ENCODE results near the gene CCDC178.
A peak's percentile ranks its signal among the peaks of the same experiment; 100 is the strongest.
"Not testable (repeated sequence)": the region's sequence is repeated elsewhere in the genome, so short reads cannot be mapped to it uniquely, and the experiment has no call there.

CCDC178 gene

DNA sequence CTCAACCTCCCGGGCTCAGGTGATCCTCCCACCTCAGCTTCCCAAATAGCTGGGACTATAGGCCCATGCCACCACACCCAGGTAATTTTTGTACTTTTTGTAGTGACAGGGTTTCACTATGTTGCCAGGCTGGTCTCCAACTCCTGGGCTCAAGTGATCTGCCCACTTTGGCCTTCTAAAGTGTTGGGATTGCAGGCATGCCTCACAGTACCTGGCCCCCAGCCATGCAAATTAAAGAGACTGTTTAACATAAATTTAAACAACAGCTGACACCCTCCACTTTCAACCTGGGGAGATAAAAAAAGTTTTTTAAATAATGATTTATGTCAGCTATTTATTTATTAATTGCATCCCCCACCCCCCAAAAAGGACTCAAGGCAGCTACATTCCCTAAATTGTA lies 234.7 kb downstream of the CCDC178 start:
- no peak for DNase-seq

DNA sequence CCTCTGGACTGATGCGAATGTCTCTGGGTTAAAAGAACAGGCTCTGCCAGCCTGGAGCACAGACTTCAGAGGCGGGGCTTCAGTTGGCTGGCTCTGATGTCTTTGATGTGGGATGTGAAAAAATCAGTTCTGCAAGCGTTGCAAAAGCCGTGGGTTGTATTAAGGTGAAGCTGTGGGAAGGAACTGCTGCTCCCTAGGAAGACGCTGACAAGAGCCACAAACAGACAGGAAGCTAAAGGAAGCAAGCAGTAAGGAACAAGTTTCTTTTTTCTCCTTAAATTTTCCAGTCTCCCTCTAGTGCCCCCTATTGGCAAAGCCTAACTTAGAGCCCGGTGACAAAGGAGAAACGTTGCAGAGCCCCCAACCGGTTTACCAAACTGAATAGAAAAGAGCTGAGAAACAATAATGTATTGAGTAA lies 239.0 kb downstream of the CCDC178 start:
- DNase-seq: peak in 2 of 14 donors; percentile 3 to 6

DNA sequence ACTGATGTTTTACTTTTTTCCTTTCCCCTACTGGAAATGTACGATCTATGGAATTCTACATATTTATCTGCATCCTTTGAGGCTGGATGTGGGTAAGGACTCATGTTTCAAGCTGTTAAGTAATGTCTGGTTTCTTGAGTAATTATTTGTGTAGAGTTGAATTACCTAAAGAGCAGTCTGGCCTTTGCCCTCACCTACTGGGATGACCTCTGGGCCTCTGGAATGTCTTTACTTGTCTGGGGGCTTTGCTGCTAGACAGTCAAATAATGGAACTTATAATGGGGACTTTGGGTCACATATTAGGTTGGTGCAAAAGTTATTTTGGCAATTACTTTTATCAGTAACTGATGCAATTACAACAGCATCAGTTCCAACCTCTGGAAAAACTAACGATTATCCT lies 244.7 kb downstream of the CCDC178 start:
- DNase-seq: no peak

DNA sequence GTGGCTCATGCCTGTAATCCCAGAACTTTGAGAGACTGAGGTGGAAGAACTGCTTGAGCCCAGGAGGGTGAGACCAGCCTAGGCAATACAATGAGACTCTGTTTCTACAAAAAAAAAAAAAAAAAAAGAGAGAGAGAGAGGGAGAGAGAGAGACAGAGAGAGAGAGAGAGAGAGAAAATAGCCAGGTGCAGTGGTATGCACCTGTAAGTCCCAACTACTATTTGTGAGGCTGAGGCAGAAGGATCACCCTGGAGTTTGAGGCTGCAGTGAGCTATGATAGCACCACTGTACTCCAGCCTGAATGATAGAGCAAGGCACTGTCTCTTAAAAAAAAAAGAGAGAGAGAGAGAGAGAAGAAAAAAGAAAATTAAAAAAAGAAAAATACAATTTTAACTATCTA lies 245.7 kb downstream of the CCDC178 start:
- DNase-seq: no peak

DNA sequence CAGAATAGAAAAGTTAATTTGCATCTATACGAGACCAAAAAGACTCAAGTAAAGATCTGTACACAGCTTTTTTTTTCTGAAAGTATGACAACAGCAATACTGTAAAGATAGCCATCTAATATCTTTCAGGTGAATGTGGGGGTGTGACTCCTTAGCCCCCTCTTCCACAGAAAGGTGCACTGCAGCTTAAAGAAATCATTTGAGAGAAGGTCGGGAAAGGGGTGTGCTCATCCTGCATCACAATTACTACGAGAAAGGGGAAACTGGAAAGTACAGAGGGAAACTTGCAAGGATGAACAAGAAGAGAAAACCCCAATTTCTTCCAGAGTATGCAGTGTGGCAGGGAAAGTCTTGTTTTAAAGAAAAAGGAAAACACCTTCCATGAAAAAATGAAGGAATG lies 255.6 kb downstream of the CCDC178 start:
- DNase-seq: no peak

DNA sequence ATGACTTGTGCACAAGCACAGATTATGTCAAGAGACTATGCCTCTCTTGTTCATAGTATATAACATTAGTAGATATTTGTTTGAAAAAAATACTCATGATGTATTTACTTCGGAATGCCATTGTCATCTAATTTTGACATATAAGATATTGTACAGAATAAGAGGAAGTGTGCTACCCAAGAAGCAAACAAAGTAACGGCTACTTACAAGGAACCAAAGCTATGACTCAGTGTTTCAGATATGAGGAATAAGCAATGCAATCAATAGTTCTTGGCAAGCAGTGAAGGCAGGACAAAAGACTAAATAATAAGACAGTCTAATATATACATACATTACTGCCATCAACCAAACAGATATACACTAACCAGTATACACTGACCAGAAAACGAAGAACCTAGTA lies 256.3 kb downstream of the CCDC178 start:
- no peak for DNase-seq

DNA sequence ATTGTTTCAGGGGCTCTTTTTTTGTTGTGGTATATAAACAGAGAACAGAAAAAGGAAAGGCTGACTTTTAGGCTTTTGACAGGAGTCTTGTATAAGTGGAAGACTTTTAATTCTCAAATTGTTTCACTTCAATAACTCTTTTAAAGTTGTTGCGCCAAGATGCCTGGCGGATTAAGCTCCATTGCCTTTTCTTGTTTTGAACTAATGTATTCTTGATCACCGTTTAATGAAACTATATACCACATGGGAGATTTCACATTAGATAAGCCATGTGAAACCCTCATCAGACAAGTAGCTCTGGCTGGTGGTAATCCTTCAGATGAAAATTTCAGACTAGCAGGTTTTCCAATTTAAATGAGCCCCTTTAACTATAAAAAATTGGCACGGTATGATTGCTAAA lies 257.4 kb downstream of the CCDC178 start:
- no peak for DNase-seq

DNA sequence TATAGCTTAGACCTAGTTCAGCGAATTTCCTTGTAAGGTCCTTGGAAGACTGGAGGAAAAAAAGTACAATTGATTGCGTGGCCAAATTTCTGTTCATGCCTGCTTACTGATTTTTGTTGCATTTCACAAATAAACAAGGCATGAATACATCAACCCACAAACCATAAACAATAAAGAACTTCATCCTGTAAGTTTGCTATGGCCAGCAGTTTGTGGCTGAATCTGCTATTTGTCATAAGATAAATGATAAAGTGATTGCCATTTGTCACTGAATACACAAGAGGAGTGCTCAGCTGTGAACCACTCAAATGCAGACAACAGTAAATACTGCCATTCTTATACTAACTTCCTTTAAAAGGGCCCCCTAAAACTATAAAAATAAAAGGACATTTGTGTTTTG lies 259.5 kb downstream of the CCDC178 start:
- no peak for DNase-seq

DNA sequence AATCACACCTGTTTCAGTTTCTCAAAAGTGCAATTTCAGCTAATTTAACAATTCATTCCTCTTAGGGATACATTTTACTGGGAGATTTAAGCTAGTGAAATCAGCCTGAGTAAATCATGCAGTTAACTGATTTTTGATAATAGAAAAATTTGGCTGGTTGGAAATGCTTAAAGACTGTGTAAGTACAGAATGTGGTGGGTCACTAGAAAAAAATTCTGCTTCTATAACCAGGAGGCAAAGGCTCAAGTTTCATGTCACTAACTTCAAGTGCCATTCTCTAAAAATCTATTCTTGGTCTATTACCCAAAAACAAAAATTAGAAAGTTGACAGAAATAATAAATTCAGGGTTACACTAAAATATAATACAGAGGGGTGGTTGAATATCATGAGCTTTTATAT lies 271.3 kb downstream of the CCDC178 start:
- no peak for DNase-seq

DNA sequence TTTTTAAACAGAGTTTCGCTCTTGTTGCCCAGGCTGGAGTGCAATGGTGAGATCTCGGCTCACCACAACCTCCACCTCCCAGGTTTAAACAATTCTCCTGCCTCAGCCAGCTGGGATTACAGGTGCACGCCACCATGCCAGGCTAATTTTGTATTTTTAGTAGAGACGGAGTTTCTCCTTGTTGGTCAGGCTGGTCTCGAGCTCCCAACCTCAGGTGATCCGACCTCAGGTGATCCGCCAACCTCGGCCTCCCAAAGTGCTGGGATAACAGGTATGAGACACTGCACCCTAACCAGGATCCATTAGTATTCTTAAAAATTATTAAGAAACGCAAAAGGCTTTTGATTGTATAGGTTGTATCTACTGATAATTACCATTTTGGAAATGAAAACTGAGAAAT lies 276.4 kb downstream of the CCDC178 start:
- not testable (repeated sequence) for DNase-seq

DNA sequence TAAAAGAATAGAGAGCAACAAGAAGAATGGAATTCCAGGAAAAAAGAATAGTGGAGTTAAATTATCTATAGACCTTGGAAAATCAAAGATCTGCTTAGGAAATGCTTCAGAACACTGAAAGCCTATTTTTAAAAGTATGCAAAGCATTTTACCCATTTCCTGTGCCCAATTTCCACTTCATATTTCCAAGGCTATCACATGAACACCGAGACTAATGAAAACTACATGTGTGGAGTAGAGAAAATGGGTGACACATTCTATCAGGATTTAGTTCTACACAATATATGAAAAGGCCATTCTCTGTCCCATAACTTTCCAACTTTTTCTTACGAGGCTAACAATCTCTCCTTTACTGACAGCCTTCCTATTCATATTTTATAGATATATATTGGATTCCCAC lies 279.4 kb downstream of the CCDC178 start:
- DNase-seq: no peak

DNA sequence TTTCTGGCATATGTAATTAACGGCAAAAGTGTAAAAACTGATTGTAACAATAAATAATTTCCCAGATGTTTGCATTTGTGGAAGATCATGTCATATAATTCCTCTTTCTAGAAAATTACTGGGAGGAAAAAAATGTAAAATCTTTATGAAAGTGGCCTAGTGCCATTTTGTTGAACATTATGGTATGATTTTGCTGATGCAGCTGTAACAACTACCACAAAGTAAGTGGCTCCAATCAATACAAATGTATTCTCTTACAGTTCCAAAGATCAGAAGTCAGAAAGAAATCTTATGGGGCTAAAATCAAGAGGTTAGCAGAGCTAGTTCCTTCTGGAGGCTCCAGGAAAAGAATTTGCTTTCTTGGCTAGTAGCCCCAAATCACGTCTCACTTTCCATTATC lies 281.4 kb downstream of the CCDC178 start:
- no peak for DNase-seq

DNA sequence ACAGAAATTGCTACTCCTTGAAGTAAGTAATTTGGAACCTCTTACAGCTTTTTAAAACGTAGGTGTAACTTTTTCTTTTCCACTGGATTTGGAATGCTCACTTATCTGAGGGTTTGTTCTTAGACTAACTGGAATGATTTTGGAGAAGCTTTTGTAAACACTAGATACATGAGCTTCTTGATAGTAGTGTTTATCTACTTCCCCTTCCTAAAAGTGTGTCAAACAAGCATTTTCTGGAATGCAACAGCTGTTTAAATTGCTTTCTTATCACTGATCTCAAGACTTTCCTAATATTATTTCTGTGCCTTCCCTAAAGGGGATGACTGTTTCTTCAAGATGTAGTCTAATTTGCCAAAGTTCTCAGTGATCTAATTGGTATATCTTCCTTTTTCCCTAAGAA lies 282.6 kb downstream of the CCDC178 start:
- no peak for DNase-seq

DNA sequence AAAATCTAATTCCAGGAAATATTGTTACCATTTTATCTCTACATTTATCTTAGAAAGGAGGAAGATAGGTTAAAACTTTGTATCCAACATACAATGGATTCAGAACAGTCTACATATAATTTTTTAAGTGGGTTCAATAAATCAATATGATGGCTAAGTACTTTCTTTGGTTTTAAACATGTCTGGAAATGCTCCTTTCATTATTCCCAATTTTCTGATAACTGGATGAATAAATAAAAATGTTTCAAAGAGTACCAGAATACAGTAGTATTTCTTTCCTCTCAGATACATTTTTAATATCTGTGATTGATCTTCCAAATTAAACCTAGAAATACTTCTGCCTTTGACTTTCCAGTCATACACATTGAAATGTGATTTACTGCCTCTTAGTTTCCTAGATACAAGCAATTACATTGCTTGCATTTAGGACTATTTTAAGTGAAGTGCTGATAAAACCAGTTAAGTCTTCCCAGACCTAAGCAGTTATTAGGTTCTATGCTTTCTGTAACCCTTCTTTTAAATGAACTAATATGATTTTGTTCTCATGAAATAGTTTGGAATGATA lies 283.5 kb downstream of the CCDC178 start:
- DNase-seq: no peak

DNA sequence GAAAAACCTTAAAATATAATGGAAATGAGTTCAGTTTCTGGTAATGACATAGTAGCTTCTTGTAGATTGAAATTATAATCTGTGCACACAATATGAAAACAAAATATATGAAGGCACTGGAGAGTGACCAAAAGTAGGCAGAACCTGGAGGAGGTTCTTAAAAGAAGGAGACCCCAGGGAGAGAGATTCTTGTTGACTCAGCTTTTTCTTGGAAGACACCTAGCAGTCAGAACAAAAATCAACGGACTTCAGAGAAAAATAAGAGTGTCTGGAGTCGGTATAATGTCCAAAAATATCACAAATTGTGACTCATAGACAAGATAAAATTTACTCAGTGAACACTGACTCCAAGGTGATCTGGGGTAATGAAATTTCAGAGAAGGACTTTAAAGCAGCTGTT lies 286.5 kb downstream of the CCDC178 start:
- DNase-seq: no peak

DNA sequence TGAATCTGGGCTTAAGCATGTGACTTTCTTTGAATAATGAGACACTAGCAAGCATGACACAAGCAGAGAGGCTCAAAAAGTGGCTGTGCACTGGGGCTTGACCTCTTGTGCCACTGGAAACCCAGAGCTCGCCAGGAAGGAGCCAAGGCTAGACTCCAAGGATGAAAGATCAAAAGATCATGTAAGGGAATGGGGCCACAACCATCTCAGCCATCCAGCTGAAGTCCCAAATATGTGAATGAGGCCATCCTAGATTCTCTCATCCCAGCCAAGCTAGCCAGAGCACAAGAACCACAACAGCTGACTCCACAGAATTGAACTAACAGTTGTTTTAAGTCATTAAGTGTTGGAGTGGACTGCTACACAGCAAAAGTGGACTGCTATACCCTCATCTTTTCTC lies 288.1 kb downstream of the CCDC178 start:
- DNase-seq: no peak

DNA sequence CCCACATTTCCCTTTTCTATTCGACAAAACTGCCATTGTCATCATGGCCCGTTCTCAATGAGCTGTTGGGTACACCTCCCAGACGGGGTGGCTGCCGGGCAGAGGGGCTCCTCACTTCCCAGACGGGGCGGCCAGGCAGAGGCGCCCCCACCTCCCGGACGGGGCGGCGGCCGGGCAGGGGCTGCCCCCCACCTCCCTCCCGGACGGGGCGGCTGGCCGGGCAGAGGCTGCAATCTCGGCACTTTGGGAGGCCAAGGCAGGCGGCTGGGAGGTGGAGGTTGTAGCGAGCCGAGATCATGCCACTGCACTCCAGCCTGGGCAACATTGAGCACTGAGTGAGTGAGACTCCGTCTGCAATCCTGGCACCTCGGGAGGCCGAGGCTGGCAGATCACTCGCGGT lies 292.7 kb downstream of the CCDC178 start:
- not testable (repeated sequence) for DNase-seq

DNA sequence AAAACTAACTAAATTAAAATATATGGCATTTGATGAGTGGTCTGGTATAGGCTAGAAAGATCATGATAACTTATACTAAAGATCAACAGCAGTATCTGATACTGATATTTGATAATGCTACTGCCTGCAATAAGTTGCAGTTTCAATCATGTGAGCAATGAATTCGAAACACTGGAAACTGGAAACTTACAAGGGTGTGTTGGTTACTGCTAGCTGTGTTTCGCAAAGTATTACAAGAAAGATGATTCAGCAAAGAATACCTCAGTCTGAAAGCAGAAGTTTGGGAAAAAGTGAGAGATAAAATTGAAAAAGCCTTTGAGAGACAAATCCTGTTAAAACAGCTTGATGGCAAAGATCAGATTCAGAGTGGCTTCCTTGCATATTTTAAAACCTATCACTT lies 294.5 kb downstream of the CCDC178 start:
- DNase-seq: no peak

DNA sequence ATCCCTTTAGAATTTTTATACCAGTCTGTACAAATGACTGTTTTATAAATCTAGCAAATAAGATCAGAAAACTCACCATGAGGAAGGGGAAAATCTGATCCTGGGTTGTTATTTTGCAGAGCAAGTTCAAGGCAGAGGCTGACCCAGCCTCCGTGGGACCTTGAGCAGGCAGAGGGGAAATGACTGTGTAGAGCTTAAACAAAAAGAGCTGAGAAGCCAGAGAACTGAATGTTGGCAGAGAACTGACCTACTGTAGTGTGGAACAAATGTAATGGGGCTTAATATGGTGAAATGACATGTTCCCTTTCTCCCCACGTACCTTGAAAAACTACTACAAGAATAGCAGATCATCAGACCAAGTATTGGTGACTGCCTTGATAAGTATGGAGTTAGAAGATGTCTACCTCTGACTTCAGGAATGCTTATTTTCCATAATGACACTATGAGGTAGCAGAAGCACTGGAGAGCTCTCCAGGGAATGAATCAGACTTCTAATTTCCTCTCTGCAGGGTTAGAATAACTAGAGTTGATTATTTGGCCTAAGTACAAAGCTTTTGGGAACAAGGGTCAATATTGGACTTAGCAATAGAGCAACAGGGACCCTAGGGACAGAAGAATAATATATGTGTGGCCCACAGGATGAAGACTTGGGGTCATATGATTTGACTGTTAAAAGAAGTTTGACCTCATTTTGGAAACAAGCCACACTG lies 304.4 kb downstream of the CCDC178 start:
- no peak for DNase-seq

DNA sequence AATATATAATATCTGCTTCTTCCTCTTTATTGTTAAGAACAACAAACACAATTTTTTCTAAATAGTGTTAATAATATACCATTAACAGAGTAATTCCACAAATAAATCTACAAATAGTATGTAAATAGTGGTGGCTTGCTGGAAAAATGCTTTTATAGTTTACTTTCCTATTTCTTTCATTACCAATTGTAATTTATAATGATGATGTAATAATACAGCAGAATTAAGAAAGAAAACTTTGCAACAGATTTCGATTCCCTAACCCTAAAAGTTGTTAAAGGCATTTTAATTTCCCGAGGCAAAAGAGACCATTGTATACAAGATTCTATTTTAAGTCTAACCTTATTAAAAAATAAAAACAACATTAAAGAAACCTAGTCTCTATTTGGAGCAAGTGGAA lies 307.9 kb downstream of the CCDC178 start:
- DNase-seq: no peak

DNA sequence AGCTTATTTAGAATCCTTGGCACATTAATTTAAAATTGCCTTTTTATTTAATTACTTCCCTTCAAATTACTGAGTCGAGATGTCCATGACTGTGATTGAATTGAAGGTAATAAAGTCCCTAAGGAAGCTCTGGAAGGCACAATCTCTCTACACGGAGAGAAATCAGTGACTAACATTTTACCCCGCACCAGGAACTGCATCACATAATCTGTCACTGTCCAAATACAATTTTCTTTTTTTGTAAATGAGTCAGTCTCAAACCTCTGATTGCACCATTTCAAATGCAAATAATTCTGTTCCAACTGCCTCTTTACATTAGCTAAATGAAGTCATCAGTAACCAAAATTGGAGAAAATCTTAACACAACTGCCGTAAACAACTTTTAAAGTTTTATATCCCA lies 311.9 kb downstream of the CCDC178 start:
- no peak for DNase-seq

DNA sequence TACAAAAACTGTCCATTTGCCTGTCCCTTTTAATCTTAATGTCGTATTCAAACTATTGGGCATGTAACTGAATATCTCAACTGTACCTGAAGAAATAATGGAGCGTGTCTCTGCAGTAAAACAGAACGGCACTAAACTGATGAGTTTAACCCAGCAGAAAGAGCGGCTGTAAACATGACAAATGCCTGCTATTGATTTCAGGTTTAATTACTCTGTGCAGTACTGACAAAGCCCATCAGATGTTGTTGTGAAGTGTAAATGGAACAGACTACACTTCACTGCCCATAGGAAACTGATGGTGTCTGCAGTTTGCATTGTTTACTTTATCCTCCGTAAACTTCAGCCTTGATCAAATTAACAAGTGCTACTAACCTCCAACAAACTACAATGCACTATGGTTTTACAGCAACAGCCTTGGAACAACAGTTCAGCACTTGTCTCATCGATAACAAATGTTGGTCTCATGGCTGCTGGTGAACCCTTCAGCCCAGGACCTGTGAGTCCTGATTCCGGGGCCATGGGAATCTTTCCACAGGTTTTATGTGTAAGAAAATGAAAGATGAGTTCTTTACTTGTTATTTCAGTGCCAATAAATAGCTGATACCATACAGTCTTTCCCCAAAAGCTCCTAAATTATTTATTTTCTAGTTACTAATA lies 316.5 kb downstream of the CCDC178 start:
- DNase-seq: no peak

DNA sequence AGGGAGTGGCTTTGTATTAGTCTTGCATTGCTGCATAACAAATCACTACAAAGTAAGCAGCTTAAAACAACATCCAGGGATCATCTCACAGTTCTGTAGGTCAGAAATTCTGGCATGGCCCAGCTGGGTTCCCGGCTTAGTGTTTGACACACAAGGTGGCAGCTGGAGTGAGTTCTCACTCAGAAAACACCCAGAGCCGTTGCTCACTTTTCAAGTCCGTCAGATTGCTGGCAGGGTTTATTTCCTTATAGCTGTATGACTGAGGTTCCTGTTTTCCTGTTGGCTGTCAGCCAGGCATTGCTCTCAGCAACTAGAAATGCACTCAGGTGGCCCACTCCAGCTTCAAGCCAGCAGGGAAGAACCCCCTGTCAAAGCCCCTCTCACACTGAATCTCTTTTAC lies 324.1 kb downstream of the CCDC178 start:
- no peak for DNase-seq

DNA sequence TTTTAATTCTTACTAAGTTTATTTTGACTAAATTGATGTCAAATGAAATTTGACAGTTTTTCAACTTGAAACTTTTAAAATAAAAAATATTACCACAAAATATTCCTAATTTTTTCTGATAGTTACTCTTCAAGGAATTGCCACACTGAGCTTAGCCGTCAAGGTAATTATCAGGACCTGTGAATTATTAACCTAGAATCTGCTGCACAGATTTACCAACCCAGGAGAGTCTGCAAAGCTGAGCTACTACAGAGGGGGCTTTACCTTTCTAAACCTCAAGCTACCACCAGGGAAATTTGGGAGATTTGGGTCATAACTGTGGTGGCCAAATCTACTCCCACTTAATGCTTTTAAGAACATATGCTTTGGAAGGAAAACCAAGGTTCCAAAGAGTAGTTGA lies 324.6 kb downstream of the CCDC178 start:
- no peak for DNase-seq

All from C1 segment of cervical spinal cord (tissue), 14 donors.